HG02973 (cell line): ENCODE measurements around the gene MFAP3L.
"Not testable (repeated sequence)": the region's sequence is repeated elsewhere in the genome, so short reads cannot be mapped to it uniquely, and the experiment has no call there.

ENCODE experiments used
- ATAC-seq: cut with Tn5 transposase; IDR thresholded peaks from one replicate; pipeline ENCODE4 v1.9.1; 2021; ENCODE audit warnings: moderate library complexity; ENCODE audit not compliant: unreplicated experiment

MFAP3L gene

DNA sequence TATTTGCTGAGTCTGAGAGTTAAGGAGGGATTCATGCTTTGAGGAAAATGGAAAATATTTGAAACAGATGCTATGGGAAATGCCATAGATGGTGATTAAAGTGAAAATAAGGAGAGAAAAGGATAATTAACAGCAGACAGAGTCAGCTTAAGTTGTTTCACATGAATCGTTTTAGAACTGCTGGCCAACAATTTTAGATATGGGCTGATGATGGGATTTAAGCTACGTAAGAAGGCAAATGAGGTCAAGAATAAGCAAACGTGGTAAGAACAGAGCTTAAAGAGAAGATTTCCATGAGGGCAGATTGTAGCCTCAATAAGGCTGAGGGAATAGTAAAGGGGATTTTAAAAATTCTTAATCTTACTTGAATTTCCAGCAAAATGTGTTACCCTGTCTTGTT lies 77.9 kb downstream of the MFAP3L start:
- no peak for ATAC-seq

DNA sequence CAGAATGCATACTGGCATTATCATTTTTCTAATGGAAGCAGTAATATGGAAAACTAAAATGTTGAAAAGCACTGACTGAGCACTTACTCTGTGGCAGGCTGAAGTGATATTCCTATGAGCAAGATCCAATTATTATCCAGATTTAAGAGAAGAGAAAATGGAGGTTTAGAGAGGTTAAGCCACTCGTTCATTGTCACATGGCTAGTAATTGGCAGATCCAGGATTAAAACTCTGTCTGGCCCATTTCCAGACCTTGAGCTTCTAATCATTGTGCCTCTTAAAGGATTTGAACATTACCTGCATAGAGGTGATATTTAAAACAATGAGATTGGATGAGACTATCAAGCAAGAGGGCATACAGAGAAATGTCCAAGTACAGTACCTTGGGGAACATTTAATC lies 80.6 kb downstream of the MFAP3L start:
- ATAC-seq = no peak

DNA sequence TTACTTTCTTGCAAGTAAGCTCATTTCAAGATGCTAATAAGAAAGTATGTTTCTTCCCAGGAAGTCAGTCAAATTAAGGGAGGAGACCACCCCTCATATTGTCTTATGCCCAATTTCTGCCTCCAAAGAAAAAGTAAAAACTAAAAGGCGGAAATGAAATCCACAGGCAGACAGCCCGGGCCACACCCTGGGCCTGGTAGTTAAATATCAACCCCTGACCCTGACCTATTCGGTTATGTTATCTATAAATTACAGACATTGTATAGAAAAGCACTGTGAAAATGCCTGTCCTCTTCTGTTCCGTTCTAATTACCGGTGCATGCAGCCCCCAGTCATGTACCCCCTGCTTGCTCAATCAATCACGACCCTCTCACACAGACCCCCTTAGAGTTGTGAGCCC lies 82.6 kb downstream of the MFAP3L start:
- not testable (repeated sequence) for ATAC-seq

DNA sequence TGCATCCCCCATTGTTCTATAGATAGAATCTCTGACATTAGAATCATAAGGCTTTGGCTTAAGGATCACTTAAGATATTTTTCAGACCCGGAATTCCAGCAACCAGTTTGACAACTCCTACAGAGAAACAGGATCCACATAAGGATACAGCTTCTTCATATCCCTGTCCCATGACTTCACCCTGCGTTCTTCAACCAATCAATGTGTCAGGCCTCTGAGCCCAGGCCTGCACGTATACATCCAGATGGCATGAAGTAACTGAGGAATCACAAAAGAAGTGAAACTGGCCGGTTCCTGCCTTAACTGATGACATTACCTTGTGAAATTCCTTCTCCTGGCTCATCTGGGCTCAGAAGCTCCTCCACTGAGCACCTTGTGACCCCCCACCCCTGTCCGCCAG lies 85.1 kb downstream of the MFAP3L start:
- ATAC-seq = no peak

GRCh38 chr4:169940460-169940859 lies 85.7 kb downstream of the MFAP3L start:
- no peak for ATAC-seq
